Heart right ventricle (tissue), 16 donors: ENCODE results near the gene SLC28A2. TPM values are rescaled to one million over a fixed set of nuclear protein-coding genes. Genes with fewer than 3 reads are reported as not detected.
"Not testable (repeated sequence)": the region's sequence is repeated elsewhere in the genome, so short reads cannot be mapped to it uniquely, and the experiment has no call there.

Experiments
- ATAC-seq, 8 donors: fragments of 200-7000 bp; cut with Tn5 transposase; one replicate each; pipeline ENCODE4 v1.9.1; 2020; ENCODE audit warnings: mild to moderate bottlenecking in 8 of 8, moderate library complexity in 8 of 8, moderate number of reproducible peaks in 1 of 8
- DNase-seq, 2 donors: peaks; one replicate each; pipeline ENCODE4 v3.0.0-alpha.2; 2020
- H3K27ac ChIP-seq, 10 donors: fragments of 200-600 bp; sonication (generic) in 2 of 10; one replicate each; pipeline versions ENCODE4 v1.5.0 to v1.8.0; 2020 to 2022; ENCODE audit warnings: mild to moderate bottlenecking in 3 of 10
- H3K27me3 ChIP-seq, 7 donors: fragments of 200-600 bp; one replicate each; pipeline ENCODE4 v1.8.0; 2021 to 2022; ENCODE audit warnings: mild to moderate bottlenecking in 2 of 7
- H3K36me3 ChIP-seq, 9 donors: fragments of 200-600 bp; sonication (generic) in 1 of 9; one replicate each; pipeline versions ENCODE4 v1.5.0 to v1.8.0; 2020 to 2022; ENCODE audit warnings: mild to moderate bottlenecking in 2 of 9
- H3K4me1 ChIP-seq, 9 donors: fragments of 200-600 bp; sonication (generic) in 1 of 9; one replicate each; pipeline versions ENCODE4 v1.5.0 to v1.8.0; 2020 to 2022; ENCODE audit warnings: mild to moderate bottlenecking in 4 of 9
- H3K4me3 ChIP-seq, 10 donors: fragments of 200-600 bp; sonication (generic) in 2 of 10; one replicate each; pipeline versions ENCODE4 v1.5.0 to v1.8.0; 2020 to 2022; ENCODE audit warnings: mild to moderate bottlenecking in 7 of 10, moderate library complexity in 2 of 10
- H3K9me3 ChIP-seq, 11 donors: fragments of 200-600 bp in 10 of 11; sonication (generic) in 2 of 11; one replicate each; pipeline versions ENCODE4 v1.5.0 to v1.8.0; 2013 to 2022; ENCODE audit warnings: mild to moderate bottlenecking in 2 of 11, control low read depth in 1 of 11, moderate library complexity in 1 of 11
- CTCF ChIP-seq, 9 donors: fragments of 200-600 bp; sonication (generic) in 2 of 9; IDR thresholded peaks; one replicate each; pipeline versions ENCODE4 v1.5.0 to v1.8.0; 2021 to 2022; ENCODE audit warnings: antibody characterized with exemption in 9 of 9, mild to moderate bottlenecking in 5 of 9, moderate library complexity in 1 of 9
- WGBS, 2 donors: extraction: QIAGEN DNeasy Blood & Tissue Kit; methylation state at CpG; one replicate each; pipeline ENCODE4 v1.1.7; 2013; ENCODE audit warnings: inconsistent platforms in 1 of 2; 5-methylcytosine and 5-hydroxymethylcytosine counted together
- intact Hi-C, 10 donors: fragments of 100-400 bp; cut with DNase I; formaldehyde crosslinking; loops; one replicate each; pipeline versions ENCODE4 v1.11.1 to v1.14.2; 2022
- polyA plus RNA-seq, 2 donors: library from polyadenylated mRNA; stranded (reverse); fragments of 200-250 nt; gene quantifications; one replicate each; pipeline ENCODE4 v1.2.3, GENCODE V29; 2013
- total RNA-seq, 10 donors: library from RNA; stranded (reverse); fragmentation: NEBNext Ultra II Directional in 3 of 10; extraction: Animal tissue kit (Norgen Biotek cat#: 25700) in 3 of 10; gene quantifications; one replicate each; pipeline versions ENCODE4 v1.2.1 to v1.2.4, GENCODE V29; 2021 to 2023
- donor health status: Arrhythmogenic right ventricular cardiomyopathy.
- donor health status: ischemic (EF 13 %, LVEDD 7.1; RV severe dilation, severe dysfunction).
- donor health status: healthy with polysubstance abuse.
- donor health status: DM: no; HTN: yes; CAD: no.
- donor health status: DM: no; HTN: no; CAD: no.
- donor health status: ischemic (EF 25% LVEDD 6.9; RV normal size, moderate dysfunction).
- donor health status: ischemic (EF 25% LVEDD 5.7; RV mildly dilated, moderate dysfunction).
- donor health status: healthy.
- donor health status: DM: yes; HTN: yes; CAD: no.
- donor health status: Ischemic cardiomyopathy.
- donor health status: ischemic (EF 35%, LVEDD 5.7; RV mildly dilated, moderate dysfunction).
- donor health status: nonischemic (EF 11% LVEDD 7.7; RV severe dilation, severe dysfunction).
- donor health status: DM: yes; HTN: yes; CAD: no.
- donor health status: PGD.
- donor health status: ischemic (EF 29% LVEDD 5.4; RV normal size, mild dysfunction).
- donor health status: nonischemic (EF 23%, LVEDD 6.1; RV moderate dilation, normal function).

The SLC28A2 gene
- total and polyA plus RNA-seq, 12 donors: not detected

GRCh38 chr15:45291822-45292582, 40.0 kb downstream of the SLC28A2 start:
- Histone ChIP-seq H3K27me3 (no peaks in the 10 kb centered on the region), H3K4me3 (no peak overlapping the region), H3K36me3 (no peaks in the 10 kb centered on the region), H3K4me1 (peaks cover 0 to 17% (median 0%) of the 10 kb centered on the region in 9 donors), H3K27ac (peak overlapping the region in 1 of 10 donors; percentile 44), H3K9me3 (peaks cover 0 to under 1% (median 0%) of the 10 kb centered on the region in 11 donors)
- peak in 7 of 8 donors; percentile 25 to 74 (median 53) for ATAC-seq
- intact Hi-C loops: no loop called here
- 66 to 75% methylated on average over 9 of the region's 9 CpGs for WGBS, 2 donors
- peak in 1 of 2 donors; percentile 6 for DNase-seq
- no peak for TF ChIP-seq CTCF (IDR thresholded peaks at IDR 0.05)

GRCh38 chr15:45293326-45293725, 41.3 kb downstream of the SLC28A2 start:
- DNase-seq, H3K4me3 ChIP-seq, H3K4me1 ChIP-seq, intact Hi-C loops, H3K27ac ChIP-seq, H3K36me3 ChIP-seq, H3K27me3 ChIP-seq, ATAC-seq: not testable (repeated sequence)
- H3K9me3 ChIP-seq: peaks cover 0 to 14% (median 0%) of the 10 kb centered on the region in 11 donors
- WGBS, 2 donors: 97 to 99% methylated on average over 16 to 17 of the region's 27 CpGs

GRCh38 chr15:45298964-45299378, 46.9 kb downstream of the SLC28A2 start:
- H3K36me3 ChIP-seq, DNase-seq, ATAC-seq, H3K27ac ChIP-seq, H3K4me1 ChIP-seq, intact Hi-C loops, H3K4me3 ChIP-seq, H3K27me3 ChIP-seq: not testable (repeated sequence)
- WGBS, 2 donors: 93 to 96% methylated on average over 2 of the region's 2 CpGs
- H3K9me3 ChIP-seq: peaks cover 0 to 18% (median 0%) of the 10 kb centered on the region in 11 donors

GRCh38 chr15:45304711-45305110, 52.7 kb downstream of the SLC28A2 start:
- no peak for DNase-seq
- Histone ChIP-seq H3K27ac (no peak overlapping the region), H3K9me3 (peaks cover 0 to 12% (median 0%) of the 10 kb centered on the region in 11 donors), H3K4me1 (peaks cover 0 to 10% (median 0%) of the 10 kb centered on the region in 9 donors), H3K27me3 (peaks cover 0 to 12% (median 3%) of the 10 kb centered on the region in 7 donors), H3K36me3 (no peaks in the 10 kb centered on the region), H3K4me3 (no peak overlapping the region)
- 81 to 91% methylated on average over 3 of the region's 3 CpGs for WGBS, 2 donors
- ATAC-seq: no peak
- intact Hi-C loops: loop anchor here in 5 of 10 donors (5.0 kb wide), 3 partner anchors 93 to 153 kb away; a partner anchor contains a TSS
- no peak for TF ChIP-seq CTCF (IDR thresholded peaks at IDR 0.05)

GRCh38 chr15:45306105-45306504, 54.1 kb downstream of the SLC28A2 start:
- ATAC-seq (no peak), DNase-seq (no peak)
- Histone ChIP-seq H3K27ac (no peak overlapping the region), H3K4me3 (no peak overlapping the region), H3K36me3 (no peaks in the 10 kb centered on the region), H3K4me1 (peaks cover 0 to 12% (median 0%) of the 10 kb centered on the region in 9 donors), H3K27me3 (peaks cover 0 to 12% (median 3%) of the 10 kb centered on the region in 7 donors), H3K9me3 (peaks cover 0 to 12% (median 0%) of the 10 kb centered on the region in 11 donors)
- WGBS, 2 donors: 72 to 75% methylated on average over 4 of the region's 4 CpGs
- intact Hi-C loops: loop anchor here in 9 of 10 donors (2.0 to 5.0 kb wide), 4 partner anchors 91 to 151 kb away; a partner anchor contains a TSS
- no peak for TF ChIP-seq CTCF (IDR thresholded peaks at IDR 0.05)
